ENCODE measurements around the gene CYB561D2. TPM values are rescaled to one million over a fixed set of nuclear protein-coding genes. Genes with fewer than 3 reads are reported as not detected.

CYB561D2 gene
- total RNA-seq, 1 donor: 15.8 TPM

- H3K4me3 ChIP-seq (ENCODE audit: low read depth, low read length): no peak overlapping the region
- no peak for DNase-seq (ENCODE audit: low read depth)
- TF ChIP-seq CTCF (IDR thresholded peaks at IDR 0.05; ENCODE audit: insufficient read depth, low read length): no peak
Measured at GRCh38 chr3:50323614-50324199, 27.0 kb upstream of the CYB561D2 start.

- TF ChIP-seq CTCF (IDR thresholded peaks at IDR 0.05; ENCODE audit: insufficient read depth, low read length): peak; percentile 87
- H3K4me3 ChIP-seq (ENCODE audit: low read depth, low read length): no peak overlapping the region
Measured at GRCh38 chr3:50324351-50325112, 26.1 kb upstream of the CYB561D2 start.

GRCh38 chr3:50325113-50325480 lies 25.6 kb upstream of the CYB561D2 start:
- no peak overlapping the region for H3K4me3 ChIP-seq (ENCODE audit: low read depth, low read length)
- DNase-seq (ENCODE audit: low read depth): no peak
- no peak for TF ChIP-seq CTCF (IDR thresholded peaks at IDR 0.05; ENCODE audit: insufficient read depth, low read length)

More at GRCh38 chr3:50324351-50325112, 26.1 kb upstream of the CYB561D2 start:
- DNase-seq (ENCODE audit: low read depth): peak; percentile 64

GRCh38 chr3:50325497-50326181 lies 25.0 kb upstream of the CYB561D2 start:
- no peak for TF ChIP-seq CTCF (IDR thresholded peaks at IDR 0.05; ENCODE audit: insufficient read depth, low read length)
- DNase-seq (ENCODE audit: low read depth): no peak
- no peak overlapping the region for H3K4me3 ChIP-seq (ENCODE audit: low read depth, low read length)

- DNase-seq (ENCODE audit: low read depth): no peak
- TF ChIP-seq CTCF (IDR thresholded peaks at IDR 0.05; ENCODE audit: insufficient read depth, low read length): no peak
- H3K4me3 ChIP-seq (ENCODE audit: low read depth, low read length): no peak overlapping the region
Measured at GRCh38 chr3:50326182-50326541, 24.5 kb upstream of the CYB561D2 start.

GRCh38 chr3:50327129-50327528 lies 23.5 kb upstream of the CYB561D2 start:
- peak overlapping the region; percentile 88 for H3K4me3 ChIP-seq (ENCODE audit: low read depth, low read length)
- TF ChIP-seq CTCF (IDR thresholded peaks at IDR 0.05; ENCODE audit: insufficient read depth, low read length): no peak
- DNase-seq (ENCODE audit: low read depth): no peak

Measured in fibroblast of the aortic adventitia (primary cell).